IMR-90 (cell line): ENCODE data around the gene CBR4. TPM values are rescaled to one million over a fixed set of nuclear protein-coding genes. Genes with fewer than 3 reads are reported as not detected.

Experiments used
- ATAC-seq: fragments of 200-7000 bp; cut with Tn5 transposase; 2 replicates; pipeline ENCODE4 v1.9.1; 2020; ENCODE audit warnings: low read depth, mild to moderate bottlenecking, moderate library complexity
- BruUV-seq: library from RNA; stranded (reverse); fragments of 400-500 nt; replicated peaks from 2 replicates; lab custom pipeline; 2021; lab: Mats Ljungman, UMichigan
- CTCF ChIA-PET: fragments of 300-600 bp; formaldehyde crosslinking; extraction: SDS; loops from one replicate; lab custom pipeline; 2021; ENCODE audit warnings: antibody characterized with exemption; lab: Yijun Ruan, JAX
- POLR2A ChIA-PET: fragments of 300-600 bp; sonication (Branson Sonifier 250); formaldehyde crosslinking; loops from one replicate; lab custom pipeline; 2022; ENCODE audit warnings: antibody characterized with exemption; ENCODE audit not compliant: unreplicated experiment; lab: Charles Lee
- DNase-seq: peaks from one replicate; pipeline ENCODE4 v3.0.0; 2013
- H2AFZ ChIP-seq: replicated peaks from 2 replicates; pipeline ENCODE3; 2013; ENCODE audit warnings: low read length, mild to moderate bottlenecking; ENCODE audit not compliant: poor library complexity
- H2AK5ac ChIP-seq: 2 replicates; pipeline ENCODE4 v1.6.1; 2013; ENCODE audit warnings: low read depth, low read length, inconsistent platforms
- H2AK9ac ChIP-seq: replicated peaks from 2 replicates; pipeline ENCODE3; 2013; ENCODE audit warnings: mild to moderate bottlenecking, low read depth, low read length, moderate library complexity; ENCODE audit not compliant: poor library complexity
- H2BK120ac ChIP-seq: 2 replicates; pipeline ENCODE4 v1.6.1; 2013; ENCODE audit warnings: low read depth, low read length, inconsistent platforms
- H2BK15ac ChIP-seq: 3 replicates; pipeline ENCODE4 v1.6.1; 2013; ENCODE audit warnings: low read depth, low read length, inconsistent platforms
- H2BK20ac ChIP-seq: 2 replicates; pipeline ENCODE4 v1.6.1; 2013; ENCODE audit warnings: low read depth, mild to moderate bottlenecking, inconsistent platforms, low read length, moderate library complexity
- H2BK5ac ChIP-seq: 2 replicates; pipeline ENCODE4 v1.6.1; 2013; ENCODE audit warnings: mild to moderate bottlenecking, low read depth, low read length, inconsistent platforms; ENCODE audit not compliant: poor library complexity, severe bottlenecking
- H3K14ac ChIP-seq: replicated peaks from 2 replicates; pipeline ENCODE4 v1.6.1; 2013; ENCODE audit warnings: low read depth, low read length, inconsistent platforms
- H3K18ac ChIP-seq: 2 replicates; pipeline ENCODE4 v1.6.1; 2013; ENCODE audit warnings: low read depth, low read length, control low read depth
- H3K23ac ChIP-seq: 2 replicates; pipeline ENCODE4 v1.6.1; 2013; ENCODE audit warnings: low read depth, low read length, inconsistent platforms
- H3K27ac ChIP-seq: 2 replicates; pipeline ENCODE4 v1.5.1; 2013; ENCODE audit warnings: mild to moderate bottlenecking, control low read depth, low read length; ENCODE audit not compliant: insufficient read depth
- H3K27me3 ChIP-seq: 2 replicates; pipeline ENCODE4 v1.6.1; 2013; ENCODE audit warnings: low read length; ENCODE audit not compliant: control insufficient read depth, insufficient read depth
- H3K36me3 ChIP-seq: 2 replicates; pipeline ENCODE4 v1.6.1; 2013; ENCODE audit warnings: low read length, mixed read lengths; ENCODE audit not compliant: control insufficient read depth, insufficient read depth
- H3K4ac ChIP-seq: 2 replicates; pipeline ENCODE4 v1.6.1; 2013; ENCODE audit warnings: low read depth, low read length, inconsistent platforms
- H3K4me1 ChIP-seq: 2 replicates; pipeline ENCODE4 v1.6.1; 2013; ENCODE audit warnings: low read length, mixed read lengths; ENCODE audit not compliant: control insufficient read depth, insufficient read depth
- H3K4me2 ChIP-seq: 2 replicates; pipeline ENCODE4 v1.6.1; 2013; ENCODE audit warnings: low read depth, mild to moderate bottlenecking, control low read depth, low read length, moderate library complexity
- H3K4me3 ChIP-seq: 2 replicates; pipeline ENCODE4 v1.5.1; 2013; ENCODE audit warnings: low read depth, mild to moderate bottlenecking, control low read depth, low read length, moderate library complexity; ENCODE audit not compliant: insufficient read depth
- H3K56ac ChIP-seq: 2 replicates; pipeline ENCODE4 v1.6.1; 2013; ENCODE audit warnings: low read length, inconsistent platforms; ENCODE audit not compliant: insufficient read depth; ENCODE audit errors: extremely low read depth
- H3K79me1 ChIP-seq, 2 experiments: 2 replicates each; pipeline ENCODE4 v1.6.1; 2013; ENCODE audit warnings: low read length in 2 of 2, inconsistent platforms in 1 of 2, low read depth in 1 of 2
- H3K9ac ChIP-seq: 2 replicates; pipeline ENCODE4 v1.6.1; 2013; ENCODE audit warnings: low read depth, low read length, control low read depth
- H3K9me1 ChIP-seq: 2 replicates; pipeline ENCODE4 v1.6.1; 2013; ENCODE audit warnings: low read length, inconsistent platforms; ENCODE audit not compliant: insufficient read depth
- H3K9me3 ChIP-seq: 2 replicates; pipeline ENCODE4 v1.6.1; 2013; ENCODE audit warnings: low read length; ENCODE audit not compliant: control insufficient read depth, insufficient read depth
- H4K20me1 ChIP-seq: 2 replicates; pipeline ENCODE4 v1.6.1; 2013; ENCODE audit warnings: low read length, inconsistent platforms; ENCODE audit not compliant: insufficient read depth
- H4K5ac ChIP-seq: 2 replicates; pipeline ENCODE4 v1.6.1; 2013; ENCODE audit warnings: mild to moderate bottlenecking, low read depth, low read length, control low read depth
- H4K8ac ChIP-seq, 2 experiments: 2 replicates each; pipeline ENCODE4 v1.6.1; 2013; ENCODE audit warnings: low read depth in 2 of 2, low read length in 2 of 2, control low read depth in 1 of 2, inconsistent platforms in 1 of 2
- H4K91ac ChIP-seq: 2 replicates; pipeline ENCODE4 v1.6.1; 2013; ENCODE audit warnings: low read depth, low read length, inconsistent platforms; ENCODE audit not compliant: insufficient read depth
- BHLHE40 ChIP-seq: fragments of 150-350 bp; IDR thresholded peaks from 2 replicates; pipeline ENCODE4 v1.6.1; 2016; ENCODE audit warnings: mild to moderate bottlenecking, low read depth, low read length
- CHD1 ChIP-seq: IDR thresholded peaks from 2 replicates; pipeline ENCODE4 v1.6.1; 2012; ENCODE audit warnings: low read depth, low read length, improper control_type of control experiment
- ELK1 ChIP-seq: fragments of 150-350 bp; IDR thresholded peaks from 2 replicates; pipeline ENCODE4 v1.6.1; 2016; ENCODE audit warnings: low read depth, mild to moderate bottlenecking, low read length, moderate library complexity, borderline replicate concordance
- MAFK ChIP-seq: IDR thresholded peaks from 2 replicates; pipeline ENCODE4 v1.6.1; 2012; ENCODE audit warnings: low read depth, low read length, improper control_type of control experiment
- NFE2L2 ChIP-seq: fragments of 150-350 bp; IDR thresholded peaks from 2 replicates; pipeline ENCODE4 v1.6.1; 2016; ENCODE audit warnings: low read depth, mild to moderate bottlenecking, low read length
- RAD21 ChIP-seq: IDR thresholded peaks from 2 replicates; pipeline ENCODE4 v1.6.1; 2012; ENCODE audit warnings: low read length, improper control_type of control experiment
- RCOR1 ChIP-seq: IDR thresholded peaks from 2 replicates; pipeline ENCODE4 v1.6.1; 2012; ENCODE audit warnings: mild to moderate bottlenecking, low read length, improper control_type of control experiment; ENCODE audit not compliant: insufficient replicate concordance
- RFX5 ChIP-seq: IDR thresholded peaks from 2 replicates; pipeline ENCODE4 v1.8.0; 2012; ENCODE audit warnings: low read depth, mild to moderate bottlenecking, low read length, moderate library complexity
- SMC3 ChIP-seq: fragments of 150-350 bp; IDR thresholded peaks from 2 replicates; pipeline ENCODE4 v1.6.1; 2016; ENCODE audit warnings: low read depth, mild to moderate bottlenecking, antibody characterized with exemption, low read length, moderate library complexity
- USF2 ChIP-seq: fragments of 150-350 bp; IDR thresholded peaks from 2 replicates; pipeline ENCODE4 v1.6.1; 2017; ENCODE audit warnings: mild to moderate bottlenecking, antibody characterized with exemption, low read length, low read depth
- WGBS, 2 experiments: methylation state at CpG; one replicate each; pipeline versions ENCODE4 v1.1.5 to v1.1.7; 2013; ENCODE audit warnings: missing lambda C conversion rate in 2 of 2; ENCODE audit not compliant: insufficient read length in 1 of 2; ENCODE audit errors: extremely low coverage in 2 of 2; 5-methylcytosine and 5-hydroxymethylcytosine counted together
- dilution Hi-C: fragments of 300-500 bp; cut with HindIII; formaldehyde crosslinking; loops from one replicate; pipeline ENCODE4 v1.14.3; 2018; ENCODE audit warnings: low sequenced_read_pairs; ENCODE audit not compliant: unreplicated experiment
- in situ Hi-C: fragments of 300-500 bp; cut with MboI; formaldehyde crosslinking; loops from 3 replicates; pipeline ENCODE4 v1.14.3; 2019; ENCODE audit warnings: low sequenced_read_pairs, inconsistent platforms, mixed read lengths
- intact Hi-C: fragments of 100-400 bp; cut with micrococcal nuclease; formaldehyde crosslinking; loops from 2 replicates; pipeline ENCODE4 v1.10.0; 2022
- polyA plus RNA-seq, 3 experiments: library from polyadenylated mRNA; depleted of rRNA; stranded (reverse); fragments of >200 nt; gene quantifications; 2 replicates each; pipeline ENCODE4 v1.2.3, GENCODE V29; 2012; ENCODE audit warnings: low replicate concordance in 1 of 3
- total RNA-seq: library from RNA; depleted of rRNA; stranded (reverse); fragments of >200 nt; gene quantifications from 2 replicates; pipeline ENCODE4 v1.2.3, GENCODE V29; 2012

The CBR4 gene
- total and polyA plus RNA-seq, 2 of the 4 experiments (the other 2 are of a cell fraction): 2.7 to 4.5 TPM

- Histone ChIP-seq H4K91ac (no peak overlapping the region), H3K27me3 (peaks cover 2% of the 10 kb centered on the region; the same call in 1 of the 2 replicates), H3K14ac (no peak overlapping the region), H3K79me1 (no peaks in the 10 kb centered on the region), H3K4me3 (no peak overlapping the region), H2BK5ac (no peak overlapping the region), H3K4me1 (no peaks in the 10 kb centered on the region), H4K5ac (no peak overlapping the region), H3K4ac (no peak overlapping the region), H3K23ac (no peak overlapping the region), H3K27ac (no peak overlapping the region), H3K18ac (no peak overlapping the region), H4K8ac (no peak overlapping the region), H3K9me1 (no peaks in the 10 kb centered on the region), H3K4me2 (no peak overlapping the region), H3K9ac (no peak overlapping the region), H2BK15ac (no peak overlapping the region), H2BK20ac (no peak overlapping the region), H4K20me1 (no peaks in the 10 kb centered on the region), H2AK9ac (no peak overlapping the region), H3K36me3 (no peaks in the 10 kb centered on the region), H2BK120ac (no peak overlapping the region), H2AFZ (no peak overlapping the region), H2AK5ac (no peak overlapping the region), H3K9me3 (no peaks in the 10 kb centered on the region), H3K56ac (no peak overlapping the region)
- ATAC-seq (no peak), DNase-seq (no peak)
- no TSS peak for BruUV-seq
- CTCF ChIA-PET: interaction anchor here (0.6 kb wide), 1 partner anchor 299 kb away, joined by 3 read pairs; no protein-coding TSS in a partner anchor
- dilution Hi-C loops (no loop called here), intact Hi-C loops (no loop called here), in situ Hi-C loops (no loop called here)
- WGBS, 2 experiments: 75% methylated on average over 2 of the region's 5 CpGs; no CpG with 5 or more reads in 1 of the 2 experiments
- no peak for TF ChIP-seq RCOR1
- TF ChIP-seq MAFK: no peak
- no peak for TF ChIP-seq SMC3
- no peak for TF ChIP-seq RAD21
- no peak for TF ChIP-seq NFE2L2
- no peak for TF ChIP-seq USF2
- no peak for TF ChIP-seq BHLHE40
- no peak for TF ChIP-seq ELK1
- TF ChIP-seq CHD1: no peak
- no peak for TF ChIP-seq RFX5
- POLR2A ChIA-PET: no interaction called here
These were observed 34.8 kb upstream of the CBR4 start for GRCh38 chr4:169044714-169045447.
